IMR-90 (cell line): ENCODE results near the gene CRTAP. TPM values are rescaled to one million over a fixed set of nuclear protein-coding genes. Genes with fewer than 3 reads are reported as not detected.

Experiments
- ATAC-seq: fragments of 200-7000 bp; cut with Tn5 transposase; 2 replicates; pipeline ENCODE4 v1.9.1; 2020; ENCODE audit warnings: low read depth, mild to moderate bottlenecking, moderate library complexity
- BruUV-seq: library from RNA; stranded (reverse); fragments of 400-500 nt; replicated peaks from 2 replicates; lab custom pipeline; 2021; lab: Mats Ljungman, UMichigan
- CTCF ChIA-PET: fragments of 300-600 bp; formaldehyde crosslinking; extraction: SDS; loops from one replicate; lab custom pipeline; 2021; ENCODE audit warnings: antibody characterized with exemption; lab: Yijun Ruan, JAX
- POLR2A ChIA-PET: fragments of 300-600 bp; sonication (Branson Sonifier 250); formaldehyde crosslinking; loops from one replicate; lab custom pipeline; 2022; ENCODE audit warnings: antibody characterized with exemption; ENCODE audit not compliant: unreplicated experiment; lab: Charles Lee
- DNase-seq: peaks from one replicate; pipeline ENCODE4 v3.0.0; 2013
- H2AFZ ChIP-seq: replicated peaks from 2 replicates; pipeline ENCODE3; 2013; ENCODE audit warnings: low read length, mild to moderate bottlenecking; ENCODE audit not compliant: poor library complexity
- H2AK5ac ChIP-seq: 2 replicates; pipeline ENCODE4 v1.6.1; 2013; ENCODE audit warnings: low read depth, low read length, inconsistent platforms
- H2AK9ac ChIP-seq: replicated peaks from 2 replicates; pipeline ENCODE3; 2013; ENCODE audit warnings: mild to moderate bottlenecking, low read depth, low read length, moderate library complexity; ENCODE audit not compliant: poor library complexity
- H2BK120ac ChIP-seq: 2 replicates; pipeline ENCODE4 v1.6.1; 2013; ENCODE audit warnings: low read depth, low read length, inconsistent platforms
- H2BK15ac ChIP-seq: 3 replicates; pipeline ENCODE4 v1.6.1; 2013; ENCODE audit warnings: low read depth, low read length, inconsistent platforms
- H2BK20ac ChIP-seq: 2 replicates; pipeline ENCODE4 v1.6.1; 2013; ENCODE audit warnings: low read depth, mild to moderate bottlenecking, inconsistent platforms, low read length, moderate library complexity
- H2BK5ac ChIP-seq: 2 replicates; pipeline ENCODE4 v1.6.1; 2013; ENCODE audit warnings: mild to moderate bottlenecking, low read depth, low read length, inconsistent platforms; ENCODE audit not compliant: poor library complexity, severe bottlenecking
- H3K14ac ChIP-seq: replicated peaks from 2 replicates; pipeline ENCODE4 v1.6.1; 2013; ENCODE audit warnings: low read depth, low read length, inconsistent platforms
- H3K18ac ChIP-seq: 2 replicates; pipeline ENCODE4 v1.6.1; 2013; ENCODE audit warnings: low read depth, low read length, control low read depth
- H3K23ac ChIP-seq: 2 replicates; pipeline ENCODE4 v1.6.1; 2013; ENCODE audit warnings: low read depth, low read length, inconsistent platforms
- H3K27ac ChIP-seq: 2 replicates; pipeline ENCODE4 v1.5.1; 2013; ENCODE audit warnings: mild to moderate bottlenecking, control low read depth, low read length; ENCODE audit not compliant: insufficient read depth
- H3K27me3 ChIP-seq: 2 replicates; pipeline ENCODE4 v1.6.1; 2013; ENCODE audit warnings: low read length; ENCODE audit not compliant: control insufficient read depth, insufficient read depth
- H3K36me3 ChIP-seq: 2 replicates; pipeline ENCODE4 v1.6.1; 2013; ENCODE audit warnings: low read length, mixed read lengths; ENCODE audit not compliant: control insufficient read depth, insufficient read depth
- H3K4ac ChIP-seq: 2 replicates; pipeline ENCODE4 v1.6.1; 2013; ENCODE audit warnings: low read depth, low read length, inconsistent platforms
- H3K4me1 ChIP-seq: 2 replicates; pipeline ENCODE4 v1.6.1; 2013; ENCODE audit warnings: low read length, mixed read lengths; ENCODE audit not compliant: control insufficient read depth, insufficient read depth
- H3K4me2 ChIP-seq: 2 replicates; pipeline ENCODE4 v1.6.1; 2013; ENCODE audit warnings: low read depth, mild to moderate bottlenecking, control low read depth, low read length, moderate library complexity
- H3K4me3 ChIP-seq: 2 replicates; pipeline ENCODE4 v1.5.1; 2013; ENCODE audit warnings: low read depth, mild to moderate bottlenecking, control low read depth, low read length, moderate library complexity; ENCODE audit not compliant: insufficient read depth
- H3K56ac ChIP-seq: 2 replicates; pipeline ENCODE4 v1.6.1; 2013; ENCODE audit warnings: low read length, inconsistent platforms; ENCODE audit not compliant: insufficient read depth; ENCODE audit errors: extremely low read depth
- H3K79me1 ChIP-seq, 2 experiments: 2 replicates each; pipeline ENCODE4 v1.6.1; 2013; ENCODE audit warnings: low read length in 2 of 2, inconsistent platforms in 1 of 2, low read depth in 1 of 2
- H3K9ac ChIP-seq: 2 replicates; pipeline ENCODE4 v1.6.1; 2013; ENCODE audit warnings: low read depth, low read length, control low read depth
- H3K9me1 ChIP-seq: 2 replicates; pipeline ENCODE4 v1.6.1; 2013; ENCODE audit warnings: low read length, inconsistent platforms; ENCODE audit not compliant: insufficient read depth
- H3K9me3 ChIP-seq: 2 replicates; pipeline ENCODE4 v1.6.1; 2013; ENCODE audit warnings: low read length; ENCODE audit not compliant: control insufficient read depth, insufficient read depth
- H4K20me1 ChIP-seq: 2 replicates; pipeline ENCODE4 v1.6.1; 2013; ENCODE audit warnings: low read length, inconsistent platforms; ENCODE audit not compliant: insufficient read depth
- H4K5ac ChIP-seq: 2 replicates; pipeline ENCODE4 v1.6.1; 2013; ENCODE audit warnings: mild to moderate bottlenecking, low read depth, low read length, control low read depth
- H4K8ac ChIP-seq, 2 experiments: 2 replicates each; pipeline ENCODE4 v1.6.1; 2013; ENCODE audit warnings: low read depth in 2 of 2, low read length in 2 of 2, control low read depth in 1 of 2, inconsistent platforms in 1 of 2
- H4K91ac ChIP-seq: 2 replicates; pipeline ENCODE4 v1.6.1; 2013; ENCODE audit warnings: low read depth, low read length, inconsistent platforms; ENCODE audit not compliant: insufficient read depth
- CEBPB ChIP-seq: IDR thresholded peaks from 2 replicates; pipeline ENCODE4 v1.6.1; 2012; ENCODE audit warnings: low read depth, low read length, improper control_type of control experiment
- CTCF ChIP-seq: conservative IDR thresholded peaks from 2 replicates; pipeline ENCODE4 v1.5.1; 2012; ENCODE audit warnings: mild to moderate bottlenecking, low read depth, low read length, improper control_type of control experiment
- ELK1 ChIP-seq: fragments of 150-350 bp; IDR thresholded peaks from 2 replicates; pipeline ENCODE4 v1.6.1; 2016; ENCODE audit warnings: low read depth, mild to moderate bottlenecking, low read length, moderate library complexity, borderline replicate concordance
- FOS ChIP-seq: fragments of 150-350 bp; IDR thresholded peaks from 2 replicates; pipeline ENCODE4 v1.6.1; 2016; ENCODE audit warnings: low read depth, low read length
- MAZ ChIP-seq: IDR thresholded peaks from 2 replicates; pipeline ENCODE4 v1.6.1; 2012; ENCODE audit warnings: low read depth, mild to moderate bottlenecking, low read length, improper control_type of control experiment, moderate library complexity, borderline replicate concordance
- RAD21 ChIP-seq: IDR thresholded peaks from 2 replicates; pipeline ENCODE4 v1.6.1; 2012; ENCODE audit warnings: low read length, improper control_type of control experiment
- RFX5 ChIP-seq: IDR thresholded peaks from 2 replicates; pipeline ENCODE4 v1.8.0; 2012; ENCODE audit warnings: low read depth, mild to moderate bottlenecking, low read length, moderate library complexity
- dilution Hi-C: fragments of 300-500 bp; cut with HindIII; formaldehyde crosslinking; loops from one replicate; pipeline ENCODE4 v1.14.3; 2018; ENCODE audit warnings: low sequenced_read_pairs; ENCODE audit not compliant: unreplicated experiment
- in situ Hi-C: fragments of 300-500 bp; cut with MboI; formaldehyde crosslinking; loops from 3 replicates; pipeline ENCODE4 v1.14.3; 2019; ENCODE audit warnings: low sequenced_read_pairs, inconsistent platforms, mixed read lengths
- intact Hi-C: fragments of 100-400 bp; cut with micrococcal nuclease; formaldehyde crosslinking; loops from 2 replicates; pipeline ENCODE4 v1.10.0; 2022
- polyA plus RNA-seq, 3 experiments: library from polyadenylated mRNA; depleted of rRNA; stranded (reverse); fragments of >200 nt; gene quantifications; 2 replicates each; pipeline ENCODE4 v1.2.3, GENCODE V29; 2012; ENCODE audit warnings: low replicate concordance in 1 of 3
- total RNA-seq: library from RNA; depleted of rRNA; stranded (reverse); fragments of >200 nt; gene quantifications from 2 replicates; pipeline ENCODE4 v1.2.3, GENCODE V29; 2012

CRTAP gene
- total and polyA plus RNA-seq, 2 of the 4 experiments (the other 2 are of a cell fraction), result 108 to 205 TPM

- H3K9me3 ChIP-seq, result no peaks in the 10 kb centered on the region
- no peak overlapping the region for H2BK15ac ChIP-seq
- H3K4me1 ChIP-seq, result no peaks in the 10 kb centered on the region
- no peak for ATAC-seq
- no peak overlapping the region for H3K23ac ChIP-seq
- ChIA-PET CTCF (no interaction called here), POLR2A (no interaction called here)
- H3K18ac ChIP-seq, result no peak overlapping the region
- no peak overlapping the region for H2AK5ac ChIP-seq
- no peak for DNase-seq
- H4K91ac ChIP-seq, result no peak overlapping the region
- H4K5ac ChIP-seq, result no peak overlapping the region
- dilution Hi-C loops (no loop called here), intact Hi-C loops (no loop called here), in situ Hi-C loops (no loop called here)
- TF ChIP-seq FOS, result no peak
- TF ChIP-seq CTCF, result no peak
- TF ChIP-seq RAD21, result no peak
- TF ChIP-seq RFX5, result no peak
- TF ChIP-seq ELK1, result no peak
- TF ChIP-seq CEBPB, result no peak
- no peak for TF ChIP-seq MAZ
- H2BK20ac ChIP-seq, result no peak overlapping the region
- no peak overlapping the region for H3K4me2 ChIP-seq
- H3K4me3 ChIP-seq, result no peak overlapping the region
- no peak overlapping the region for H3K9ac ChIP-seq
- no TSS peak for BruUV-seq
- H2BK120ac ChIP-seq, result no peak overlapping the region
- H3K4ac ChIP-seq, result no peak overlapping the region
- no peaks in the 10 kb centered on the region for H3K27me3 ChIP-seq
- H3K14ac ChIP-seq, result no peak overlapping the region
- H4K8ac ChIP-seq, result no peak overlapping the region
- H3K56ac ChIP-seq, result no peak overlapping the region
- H3K79me1 ChIP-seq, result peaks cover 33 to 66% of the 10 kb centered on the region in 2 experiments
- H2AK9ac ChIP-seq, result no peak overlapping the region
- H4K20me1 ChIP-seq, result peaks cover 43% of the 10 kb centered on the region; the same call in 1 of the 2 replicates
- H2AFZ ChIP-seq, result no peak overlapping the region
- peaks cover 18% of the 10 kb centered on the region for H3K9me1 ChIP-seq
- no peak overlapping the region for H3K27ac ChIP-seq
- no peak overlapping the region for H2BK5ac ChIP-seq
- H3K36me3 ChIP-seq, result peaks cover 24% of the 10 kb centered on the region
Measured at GRCh38 chr3:33088691-33089090, 25.1 kb upstream of the CRTAP start.
